GM12875 (cell line): ENCODE results near the gene TYMP.
A peak's percentile ranks its signal among the peaks of the same experiment; 100 is the strongest.

Experiments used
- H3K4me3 ChIP-seq: one replicate; pipeline ENCODE4 v1.5.1; 2011; ENCODE audit warnings: low read depth, low read length, control low read depth
- CTCF ChIP-seq: IDR thresholded peaks from 2 replicates; pipeline ENCODE4 v1.5.1; 2011; ENCODE audit warnings: low read depth, mild to moderate bottlenecking, control low read depth, inconsistent platforms, low read length, moderate library complexity, borderline replicate concordance; ENCODE audit not compliant: insufficient read depth

TYMP gene

GRCh38 chr22:50516891-50517290 is 12.9 kb downstream of the TYMP start:
- no peak overlapping the region for H3K4me3 ChIP-seq
- TF ChIP-seq CTCF: no peak

GRCh38 chr22:50516068-50516467 is 13.7 kb downstream of the TYMP start:
- no peak overlapping the region for H3K4me3 ChIP-seq
- no peak for TF ChIP-seq CTCF

GRCh38 chr22:50513175-50513574 is 16.6 kb downstream of the TYMP start:
- H3K4me3 ChIP-seq: no peak overlapping the region
- no peak for TF ChIP-seq CTCF

- H3K4me3 ChIP-seq: peak overlapping the region; percentile 89
- no peak for TF ChIP-seq CTCF
Measured at GRCh38 chr22:50508897-50509296, 20.9 kb downstream of the TYMP start.

- TF ChIP-seq CTCF: no peak
- H3K4me3 ChIP-seq: peak within 1 kb of the TSS; percentile 96
Measured at GRCh38 chr22:50507991-50508884, 21.6 kb downstream of the TYMP start, which contains the start of gene NCAPH2. NCAPH2 (plus strand) TSS chr22:50508224; CDS start chr22:50508338, 114 bp downstream.

GRCh38 chr22:50507421-50507990 is 22.3 kb downstream of the TYMP start, which contains the start of gene LMF2:
LMF2 (minus strand) TSS chr22:50507702; CDS start chr22:50507675, 27 bp downstream.
- no peak for TF ChIP-seq CTCF
- peak within 1 kb of the TSS; percentile 96 for H3K4me3 ChIP-seq
